NB4 (cell line): Measurements from ENCODE around the gene CFAP74.

Experiments used
- CTCF ChIP-seq: IDR thresholded peaks from one replicate; pipeline ENCODE4 v1.5.1; 2012; ENCODE audit warnings: low read depth, low read length
- MYC ChIP-seq: IDR thresholded peaks from 2 replicates; pipeline ENCODE4 v1.6.1; 2011; ENCODE audit warnings: low read depth, low read length
- POLR2A ChIP-seq: IDR thresholded peaks from 2 replicates; pipeline ENCODE4 v1.6.1; 2011; ENCODE audit warnings: mild to moderate bottlenecking; ENCODE audit not compliant: insufficient read length; ENCODE audit errors: extremely low read depth

- no peak for TF ChIP-seq CTCF
- TF ChIP-seq MYC: no peak
- TF ChIP-seq POLR2A: no peak
Measured at GRCh38 chr1:1938276-1938573, 65.4 kb downstream of the CFAP74 start.
